Panc1 (cell line): ENCODE data around the gene ATAD2B. TPM values are rescaled to one million over a fixed set of nuclear protein-coding genes. Genes with fewer than 3 reads are reported as not detected.

ENCODE experiments used
- ATAC-seq: fragments of 200-7000 bp; cut with Tn5 transposase; 2 replicates; pipeline ENCODE4 v1.9.1; 2020; ENCODE audit warnings: mild to moderate bottlenecking, moderate library complexity
- BruUV-seq: library from RNA; stranded (reverse); fragments of 400-500 nt; replicated peaks from 2 replicates; lab custom pipeline; 2021; lab: Mats Ljungman, UMichigan
- CTCF ChIA-PET: fragments of 300-600 bp; sonication (Branson Sonifier 250); formaldehyde crosslinking; loops from one replicate; lab custom pipeline; 2022; ENCODE audit warnings: antibody characterized with exemption; lab: Charles Lee
- POLR2A ChIA-PET: fragments of 300-600 bp; sonication (Branson Sonifier 250); formaldehyde crosslinking; loops from one replicate; lab custom pipeline; 2022; ENCODE audit warnings: antibody characterized with exemption; lab: Charles Lee
- DNase-seq: peaks from one replicate; pipeline ENCODE4 v3.0.0-alpha.2; 2010; ENCODE audit warnings: low read depth, low spot score
- H3K27ac ChIP-seq: 2 replicates; pipeline ENCODE4 v1.5.1; 2011; ENCODE audit warnings: mild to moderate bottlenecking, low read length, inconsistent platforms
- H3K27me3 ChIP-seq: fragments of 200-500 bp; sonication (Bioruptor generic); 2 replicates; pipeline ENCODE4 v1.6.0; 2014; ENCODE audit warnings: low read length, inconsistent platforms; ENCODE audit not compliant: control insufficient read depth, insufficient read depth
- H3K36me3 ChIP-seq: fragments of 200-500 bp; sonication (Bioruptor generic); 2 replicates; pipeline ENCODE4 v1.5.1; 2014; ENCODE audit warnings: inconsistent platforms, mild to moderate bottlenecking, low read length, moderate library complexity; ENCODE audit not compliant: control insufficient read depth, insufficient read depth
- H3K4me1 ChIP-seq: 2 replicates; pipeline ENCODE4 v1.5.1; 2011; ENCODE audit warnings: inconsistent platforms, mild to moderate bottlenecking, low read length, moderate library complexity; ENCODE audit not compliant: control insufficient read depth, insufficient read depth
- H3K4me3 ChIP-seq, 2 experiments: 2 replicates each; pipeline ENCODE4 v1.5.1; 2011 to 2012; ENCODE audit warnings: low read depth in 2 of 2, low read length in 2 of 2, mild to moderate bottlenecking in 2 of 2, inconsistent platforms in 1 of 2, moderate library complexity in 1 of 2
- H3K9me3 ChIP-seq: fragments of 200-500 bp; sonication (Bioruptor generic); 2 replicates; pipeline ENCODE4 v1.5.1; 2014; ENCODE audit warnings: low read depth, mild to moderate bottlenecking, inconsistent platforms, low read length, moderate library complexity; ENCODE audit not compliant: control insufficient read depth, insufficient read depth
- POLR2AphosphoS5 ChIP-seq: IDR thresholded peaks from 2 replicates; pipeline ENCODE4 v1.6.1; 2012; ENCODE audit warnings: mild to moderate bottlenecking, low read depth, low read length, moderate library complexity
- SIN3A ChIP-seq: IDR thresholded peaks from 2 replicates; pipeline ENCODE4 v1.6.1; 2012; ENCODE audit warnings: low read depth, mild to moderate bottlenecking, low read length, moderate library complexity, borderline replicate concordance; ENCODE audit not compliant: insufficient read depth
- TCF7L2 ChIP-seq: IDR thresholded peaks from 2 replicates; pipeline ENCODE4 v1.6.1; 2011; ENCODE audit warnings: mild to moderate bottlenecking, low read depth, low read length, inconsistent platforms
- in situ Hi-C: cut with HindIII; loops from 2 replicates; pipeline ENCODE4 v1.10.0; 2016; ENCODE audit warnings: low sequenced_read_pairs, low pct_unique_long_range_greater_than_20kb
- intact Hi-C: fragments of 100-400 bp; cut with micrococcal nuclease; formaldehyde crosslinking; loops from one replicate; pipeline ENCODE4 v1.10.0; 2022; ENCODE audit not compliant: unreplicated experiment
- total RNA-seq: library from RNA; stranded (reverse); gene quantifications from one replicate; pipeline ENCODE4 v1.2.1, GENCODE V29; 2021; ENCODE audit not compliant: unreplicated experiment
- TF ChIP-seq, protein P1 (sequence below): fragments of 450-650 bp; IDR thresholded peaks from 2 replicates; pipeline ENCODE4 v1.5.1; 2017; ENCODE audit warnings: mild to moderate bottlenecking
- TF ChIP-seq, protein P2 (sequence below), 2 experiments: IDR thresholded peaks; 2 replicates each; pipeline ENCODE4 v1.6.1; 2011 to 2012; ENCODE audit warnings: low read depth in 2 of 2, control low read depth in 1 of 2, low read length in 1 of 2, mild to moderate bottlenecking in 1 of 2, moderate library complexity in 1 of 2; ENCODE audit not compliant: insufficient read depth in 1 of 2

Gene ATAD2B
- total RNA-seq, 1 experiment from 2014 or later, result 17.9 TPM

DNA sequence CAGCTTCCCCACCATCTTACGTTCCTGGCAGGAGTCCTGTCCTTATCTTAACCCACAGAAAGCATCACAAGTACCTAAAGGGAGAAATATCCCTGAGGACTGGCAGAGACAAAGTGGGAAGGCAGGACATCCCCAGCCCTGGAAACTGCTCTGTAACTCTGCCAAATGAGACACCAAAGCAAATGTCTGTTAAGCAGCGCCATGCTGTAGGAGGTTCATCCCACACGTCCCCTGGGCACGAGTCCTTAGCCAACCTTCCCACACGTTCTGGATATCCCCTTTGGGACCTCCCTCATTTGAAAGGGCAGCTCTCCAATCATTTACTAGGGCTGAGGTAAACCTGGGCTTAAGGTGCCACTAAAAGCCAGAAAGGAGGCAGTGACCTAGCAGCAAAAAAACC, 207.2 kb downstream of the ATAD2B start:
- Histone ChIP-seq H3K4me3 (no peak overlapping the region), H3K27me3 (no peaks in the 10 kb centered on the region), H3K4me1 (no peaks in the 10 kb centered on the region), H3K27ac (no peak overlapping the region), H3K9me3 (peaks cover 17% of the 10 kb centered on the region), H3K36me3 (no peaks in the 10 kb centered on the region)
- DNase-seq (no peak), ATAC-seq (no peak)
- ChIA-PET POLR2A (interaction anchor here (0.6 kb wide), 1 partner anchor 780 kb away, joined by 3 read pairs; no protein-coding TSS in a partner anchor), CTCF (no interaction called here)
- no TSS peak for BruUV-seq
- intact Hi-C loops, result no loop called here
- TF ChIP-seq SIN3A (no peak), POLR2AphosphoS5 (no peak), TCF7L2 (no peak)
- TF ChIP-seq, protein P1, sequence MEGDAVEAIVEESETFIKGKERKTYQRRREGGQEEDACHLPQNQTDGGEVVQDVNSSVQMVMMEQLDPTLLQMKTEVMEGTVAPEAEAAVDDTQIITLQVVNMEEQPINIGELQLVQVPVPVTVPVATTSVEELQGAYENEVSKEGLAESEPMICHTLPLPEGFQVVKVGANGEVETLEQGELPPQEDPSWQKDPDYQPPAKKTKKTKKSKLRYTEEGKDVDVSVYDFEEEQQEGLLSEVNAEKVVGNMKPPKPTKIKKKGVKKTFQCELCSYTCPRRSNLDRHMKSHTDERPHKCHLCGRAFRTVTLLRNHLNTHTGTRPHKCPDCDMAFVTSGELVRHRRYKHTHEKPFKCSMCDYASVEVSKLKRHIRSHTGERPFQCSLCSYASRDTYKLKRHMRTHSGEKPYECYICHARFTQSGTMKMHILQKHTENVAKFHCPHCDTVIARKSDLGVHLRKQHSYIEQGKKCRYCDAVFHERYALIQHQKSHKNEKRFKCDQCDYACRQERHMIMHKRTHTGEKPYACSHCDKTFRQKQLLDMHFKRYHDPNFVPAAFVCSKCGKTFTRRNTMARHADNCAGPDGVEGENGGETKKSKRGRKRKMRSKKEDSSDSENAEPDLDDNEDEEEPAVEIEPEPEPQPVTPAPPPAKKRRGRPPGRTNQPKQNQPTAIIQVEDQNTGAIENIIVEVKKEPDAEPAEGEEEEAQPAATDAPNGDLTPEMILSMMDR, result no peak
- TF ChIP-seq, protein P2, sequence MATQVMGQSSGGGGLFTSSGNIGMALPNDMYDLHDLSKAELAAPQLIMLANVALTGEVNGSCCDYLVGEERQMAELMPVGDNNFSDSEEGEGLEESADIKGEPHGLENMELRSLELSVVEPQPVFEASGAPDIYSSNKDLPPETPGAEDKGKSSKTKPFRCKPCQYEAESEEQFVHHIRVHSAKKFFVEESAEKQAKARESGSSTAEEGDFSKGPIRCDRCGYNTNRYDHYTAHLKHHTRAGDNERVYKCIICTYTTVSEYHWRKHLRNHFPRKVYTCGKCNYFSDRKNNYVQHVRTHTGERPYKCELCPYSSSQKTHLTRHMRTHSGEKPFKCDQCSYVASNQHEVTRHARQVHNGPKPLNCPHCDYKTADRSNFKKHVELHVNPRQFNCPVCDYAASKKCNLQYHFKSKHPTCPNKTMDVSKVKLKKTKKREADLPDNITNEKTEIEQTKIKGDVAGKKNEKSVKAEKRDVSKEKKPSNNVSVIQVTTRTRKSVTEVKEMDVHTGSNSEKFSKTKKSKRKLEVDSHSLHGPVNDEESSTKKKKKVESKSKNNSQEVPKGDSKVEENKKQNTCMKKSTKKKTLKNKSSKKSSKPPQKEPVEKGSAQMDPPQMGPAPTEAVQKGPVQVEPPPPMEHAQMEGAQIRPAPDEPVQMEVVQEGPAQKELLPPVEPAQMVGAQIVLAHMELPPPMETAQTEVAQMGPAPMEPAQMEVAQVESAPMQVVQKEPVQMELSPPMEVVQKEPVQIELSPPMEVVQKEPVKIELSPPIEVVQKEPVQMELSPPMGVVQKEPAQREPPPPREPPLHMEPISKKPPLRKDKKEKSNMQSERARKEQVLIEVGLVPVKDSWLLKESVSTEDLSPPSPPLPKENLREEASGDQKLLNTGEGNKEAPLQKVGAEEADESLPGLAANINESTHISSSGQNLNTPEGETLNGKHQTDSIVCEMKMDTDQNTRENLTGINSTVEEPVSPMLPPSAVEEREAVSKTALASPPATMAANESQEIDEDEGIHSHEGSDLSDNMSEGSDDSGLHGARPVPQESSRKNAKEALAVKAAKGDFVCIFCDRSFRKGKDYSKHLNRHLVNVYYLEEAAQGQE (IDR thresholded peaks at IDR 0.05; ENCODE audit: insufficient read depth in 1 of 2, low read depth in 2 of 2, low read length in 1 of 2), result no peak
- in situ Hi-C loops, result no loop called here

DNA sequence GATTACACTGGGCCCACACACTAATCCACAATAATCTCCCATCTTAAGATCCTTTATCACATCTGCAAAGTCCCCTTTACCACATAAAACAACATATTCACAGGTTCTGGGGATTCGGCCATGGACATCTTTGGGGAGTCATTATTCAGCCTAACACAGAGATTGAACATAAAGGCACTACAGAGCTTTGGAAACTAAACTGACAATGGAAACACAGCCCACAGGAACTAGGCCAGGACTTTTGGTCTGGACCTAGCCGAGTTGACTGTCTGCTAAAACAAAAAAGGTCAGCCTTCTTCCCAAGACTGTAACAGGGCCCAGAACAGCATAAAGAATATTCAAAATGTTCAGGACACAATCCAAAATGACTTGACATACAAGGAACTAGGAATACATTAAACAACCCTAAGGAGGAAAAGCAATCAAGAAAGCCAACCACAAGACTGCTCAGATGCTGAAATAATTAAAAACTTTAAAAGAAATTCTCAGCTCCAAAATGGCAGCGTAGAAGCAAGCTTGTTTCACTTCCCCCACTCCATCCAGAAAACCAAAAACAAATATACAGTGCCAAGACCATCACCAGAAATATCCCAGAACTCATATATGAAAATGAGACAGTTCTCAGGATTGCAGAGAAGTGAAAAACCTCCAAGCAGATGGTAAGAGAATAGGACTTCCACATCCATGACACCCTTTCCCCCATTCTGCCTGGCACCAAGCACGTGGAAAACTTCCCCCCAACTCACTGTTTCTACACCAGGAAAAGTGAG, 207.8 kb downstream of the ATAD2B start:
- BruUV-seq, result no TSS peak
- no peak for TF ChIP-seq TCF7L2
- TF ChIP-seq, protein P1, result no peak
- TF ChIP-seq POLR2AphosphoS5, result no peak
- TF ChIP-seq, protein P2 (IDR thresholded peaks at IDR 0.05; ENCODE audit: insufficient read depth in 1 of 2, low read depth in 2 of 2, low read length in 1 of 2), result no peak
- Histone ChIP-seq H3K27me3 (no peaks in the 10 kb centered on the region), H3K27ac (no peak overlapping the region), H3K4me3 (no peak overlapping the region), H3K9me3 (peaks cover 17% of the 10 kb centered on the region), H3K36me3 (no peaks in the 10 kb centered on the region), H3K4me1 (no peaks in the 10 kb centered on the region)
- ATAC-seq (no peak), DNase-seq (no peak)
- in situ Hi-C loops, result no loop called here
- intact Hi-C loops, result no loop called here
- POLR2A ChIA-PET, result interaction anchor here (0.6 kb wide), 1 partner anchor 780 kb away, joined by 3 read pairs; no protein-coding TSS in a partner anchor
- CTCF ChIA-PET, result no interaction called here
